H9 (cell line): ENCODE results near the gene LEMD1. TPM values are rescaled to one million over a fixed set of nuclear protein-coding genes. Genes with fewer than 3 reads are reported as not detected.

Source experiments
- DNase-seq: peaks from one replicate; pipeline ENCODE4 v3.0.0-alpha.2; 2017
- H2AFZ ChIP-seq: one replicate; pipeline ENCODE4 v1.6.1; 2013; ENCODE audit warnings: mild to moderate bottlenecking, low read length, control low read depth, moderate library complexity
- H2AK5ac ChIP-seq: 2 replicates; pipeline ENCODE4 v1.6.1; 2013; ENCODE audit warnings: low read length, control low read depth, mixed read lengths; ENCODE audit not compliant: insufficient read length
- H2BK120ac ChIP-seq: one replicate; pipeline ENCODE4 v1.6.1; 2013; ENCODE audit warnings: low read depth, mild to moderate bottlenecking, low read length, control low read depth, inconsistent platforms; ENCODE audit not compliant: poor library complexity, severe bottlenecking
- H2BK12ac ChIP-seq: 2 replicates; pipeline ENCODE4 v1.6.1; 2013; ENCODE audit warnings: low read length, control low read depth, mixed read lengths, low read depth; ENCODE audit not compliant: insufficient read length
- H2BK15ac ChIP-seq: 2 replicates; pipeline ENCODE4 v1.6.1; 2013; ENCODE audit warnings: low read depth, low read length, control low read depth
- H2BK20ac ChIP-seq: one replicate; pipeline ENCODE4 v1.6.1; 2013; ENCODE audit warnings: low read depth, mild to moderate bottlenecking, low read length, control low read depth, inconsistent platforms; ENCODE audit not compliant: poor library complexity, severe bottlenecking
- H2BK5ac ChIP-seq: 2 replicates; pipeline ENCODE4 v1.6.1; 2013; ENCODE audit warnings: low read length, control low read depth, mixed read lengths; ENCODE audit not compliant: insufficient read length
- H3K14ac ChIP-seq: 2 replicates; pipeline ENCODE4 v1.6.1; 2013; ENCODE audit warnings: low read length, control low read depth; ENCODE audit not compliant: insufficient read depth
- H3K18ac ChIP-seq: 2 replicates; pipeline ENCODE4 v1.6.1; 2013; ENCODE audit warnings: low read depth, mild to moderate bottlenecking, mixed read lengths, low read length, control low read depth; ENCODE audit not compliant: insufficient read length
- H3K23ac ChIP-seq: 2 replicates; pipeline ENCODE4 v1.6.1; 2013; ENCODE audit warnings: low read length, control low read depth, mixed read lengths, low read depth; ENCODE audit not compliant: insufficient read length
- H3K23me2 ChIP-seq: 2 replicates; pipeline ENCODE4 v1.6.1; 2013; ENCODE audit warnings: low read depth, mild to moderate bottlenecking, mixed read lengths, low read length, control low read depth; ENCODE audit not compliant: insufficient read length, poor library complexity, severe bottlenecking
- H3K27ac ChIP-seq: 2 replicates; pipeline ENCODE4 v1.5.1; 2013; ENCODE audit warnings: low read length, control low read depth, mixed read lengths, low read depth; ENCODE audit not compliant: insufficient read length
- H3K27me3 ChIP-seq: 2 replicates; pipeline ENCODE4 v1.6.1; 2013; ENCODE audit warnings: low read length, control low read depth, inconsistent platforms; ENCODE audit not compliant: insufficient read depth
- H3K4ac ChIP-seq: 2 replicates; pipeline ENCODE4 v1.6.1; 2013; ENCODE audit warnings: low read depth, mild to moderate bottlenecking, control low read depth, inconsistent platforms, low read length, moderate library complexity
- H3K4me1 ChIP-seq: 2 replicates; pipeline ENCODE4 v1.6.1; 2013; ENCODE audit warnings: low read length, control low read depth, inconsistent platforms; ENCODE audit not compliant: insufficient read depth
- H3K4me2 ChIP-seq: 2 replicates; pipeline ENCODE4 v1.6.1; 2013; ENCODE audit warnings: low read length, control low read depth, mixed read lengths; ENCODE audit not compliant: insufficient read length, insufficient read depth
- H3K56ac ChIP-seq: 2 replicates; pipeline ENCODE4 v1.6.1; 2013; ENCODE audit warnings: low read depth, mild to moderate bottlenecking, mixed read lengths, low read length, control low read depth; ENCODE audit not compliant: insufficient read length
- H3K79me1 ChIP-seq: 2 replicates; pipeline ENCODE4 v1.6.1; 2013; ENCODE audit warnings: low read depth, mild to moderate bottlenecking, moderate library complexity, low read length, control low read depth, inconsistent platforms; ENCODE audit not compliant: insufficient read depth, poor library complexity, severe bottlenecking
- H3K79me2 ChIP-seq: 2 replicates; pipeline ENCODE4 v1.6.1; 2013; ENCODE audit warnings: low read length, control low read depth, inconsistent platforms; ENCODE audit not compliant: insufficient read depth
- H3K9ac ChIP-seq: 2 replicates; pipeline ENCODE4 v1.6.1; 2013; ENCODE audit warnings: low read length, control low read depth, mixed read lengths; ENCODE audit not compliant: insufficient read length; ENCODE audit errors: extremely low read depth
- H3K9me3 ChIP-seq: one replicate; pipeline ENCODE4 v1.6.1; 2013; ENCODE audit warnings: low read depth, low read length, inconsistent platforms; ENCODE audit not compliant: control insufficient read depth
- H3T11ph ChIP-seq: one replicate; pipeline ENCODE4 v1.6.1; 2013; ENCODE audit warnings: mild to moderate bottlenecking, low read length, control low read depth, inconsistent platforms
- H4K20me1 ChIP-seq: one replicate; pipeline ENCODE4 v1.6.1; 2013; ENCODE audit not compliant: control insufficient read depth, insufficient read length, insufficient read depth
- H4K5ac ChIP-seq: 2 replicates; pipeline ENCODE4 v1.6.1; 2013; ENCODE audit warnings: low read depth, mild to moderate bottlenecking, mixed read lengths, low read length, control low read depth; ENCODE audit not compliant: insufficient read length
- H4K8ac ChIP-seq: replicated peaks from 2 replicates; pipeline ENCODE4 v1.6.1; 2013; ENCODE audit warnings: low read length, control low read depth, mixed read lengths, low read depth; ENCODE audit not compliant: insufficient read length
- H4K91ac ChIP-seq: 2 replicates; pipeline ENCODE4 v1.6.1; 2013; ENCODE audit warnings: low read depth, mild to moderate bottlenecking, moderate library complexity, mixed read lengths, low read length, control low read depth; ENCODE audit not compliant: insufficient read length
- H3K27ac Mint-ChIP-seq, 3 experiments: 2 replicates in 2 of 3; 3 replicates in 1 of 3; pipeline ENCODE4 v1.8.0; 2020 to 2021; ENCODE audit warnings: mixed read lengths in 3 of 3, mild to moderate bottlenecking in 1 of 3, moderate library complexity in 1 of 3
- H3K27me3 Mint-ChIP-seq: 2 replicates; pipeline ENCODE4 v1.8.0; 2021; ENCODE audit warnings: low read depth, mild to moderate bottlenecking, moderate library complexity, mixed read lengths
- H3K36me3 Mint-ChIP-seq, 3 experiments: 2 replicates in 2 of 3; 3 replicates in 1 of 3; pipeline ENCODE4 v1.8.0; 2020 to 2021; ENCODE audit warnings: low read depth in 3 of 3, mixed read lengths in 3 of 3; ENCODE audit not compliant: insufficient read depth in 1 of 3
- H3K4me1 Mint-ChIP-seq, 2 experiments: 2 replicates each; pipeline ENCODE4 v1.8.0; 2020; ENCODE audit warnings: mixed read lengths in 2 of 2
- H3K4me3 Mint-ChIP-seq, 2 experiments: 2 replicates in 1 of 2; 3 replicates in 1 of 2; pipeline ENCODE4 v1.8.0; 2020 to 2021; ENCODE audit warnings: mild to moderate bottlenecking in 2 of 2, mixed read lengths in 2 of 2, moderate library complexity in 1 of 2
- H3K9me3 Mint-ChIP-seq, 2 experiments: 2 replicates in 1 of 2; 3 replicates in 1 of 2; pipeline ENCODE4 v1.8.0; 2020; ENCODE audit warnings: mild to moderate bottlenecking in 2 of 2, mixed read lengths in 2 of 2, moderate library complexity in 1 of 2
- CTCF ChIP-seq: fragments of 200-600 bp; sonication (generic); conservative IDR thresholded peaks from 3 replicates; pipeline ENCODE4 v1.8.0; 2021; ENCODE audit warnings: antibody characterized with exemption, mild to moderate bottlenecking
- WGBS: extraction: QIAGEN DNeasy Blood & Tissue Kit; methylation state at CpG from one replicate; pipeline ENCODE4 v1.1.7; 2013; ENCODE audit warnings: missing lambda C conversion rate, low lambda C conversion rate, mixed read lengths; ENCODE audit not compliant: insufficient read length; ENCODE audit errors: extremely low coverage; 5-methylcytosine and 5-hydroxymethylcytosine counted together
- total RNA-seq: library from RNA; stranded (reverse); gene quantifications from 2 replicates; pipeline ENCODE4 v1.2.1, GENCODE V29; 2021

LEMD1 gene
- total RNA-seq, 1 experiment from 2014 or later = 11.8 TPM

GRCh38 chr1:205344066-205344928 lies 77.6 kb downstream of the LEMD1 start:
- Histone ChIP-seq H3K23me2 (peaks cover 4% of the 10 kb centered on the region), H3K27ac (no peak overlapping the region), H3K4me2 (peak overlapping the region; percentile 72), H3K9me3 (no peaks in the 10 kb centered on the region), H2BK120ac (no peak overlapping the region), H3K56ac (no peak overlapping the region), H3K23ac (no peak overlapping the region), H3K79me1 (no peaks in the 10 kb centered on the region), H2BK5ac (no peak overlapping the region), H3K14ac (no peak overlapping the region), H2AFZ (no peak overlapping the region), H4K91ac (no peak overlapping the region), H3K27me3 (peaks cover 12% of the 10 kb centered on the region; the same call in 1 of the 2 replicates), H3K4ac (no peak overlapping the region), H2BK15ac (no peak overlapping the region), H4K5ac (no peak overlapping the region), H3K18ac (no peak overlapping the region), H2BK12ac (no peak overlapping the region), H3T11ph (no peak overlapping the region), H3K79me2 (no peaks in the 10 kb centered on the region), H2AK5ac (no peak overlapping the region), H4K8ac (no peak overlapping the region), H2BK20ac (no peak overlapping the region), H3K9ac (no peak overlapping the region), H4K20me1 (no peaks in the 10 kb centered on the region), H3K4me1 (peaks cover 2% of the 10 kb centered on the region; the same call in 1 of the 2 replicates)
- H3K9me3 Mint-ChIP-seq = no peaks in the 10 kb centered on the region
- DNase-seq = no peak
- WGBS = no CpG with 5 or more reads among the region's 59 CpGs
- H3K4me1 Mint-ChIP-seq = peaks cover 41% of the 10 kb centered on the region in 2 experiments
- H3K27me3 Mint-ChIP-seq = peaks cover 69% of the 10 kb centered on the region
- H3K4me3 Mint-ChIP-seq = peak overlapping the region; percentile 60 to 79
- H3K27ac Mint-ChIP-seq = no peak overlapping the region
- no peak for TF ChIP-seq CTCF
- H3K36me3 Mint-ChIP-seq = peaks cover 0 to 2% (median 0%) of the 10 kb centered on the region in 3 experiments; a peak in 2 of 7 replicates
